Measurements from ENCODE around the gene AKT2. TPM values are rescaled to one million over a fixed set of nuclear protein-coding genes. Genes with fewer than 3 reads are reported as not detected.

Gene AKT2
- total and polyA plus RNA-seq, 5 donors: 94.9 to 131 (median 124) TPM

DNA sequence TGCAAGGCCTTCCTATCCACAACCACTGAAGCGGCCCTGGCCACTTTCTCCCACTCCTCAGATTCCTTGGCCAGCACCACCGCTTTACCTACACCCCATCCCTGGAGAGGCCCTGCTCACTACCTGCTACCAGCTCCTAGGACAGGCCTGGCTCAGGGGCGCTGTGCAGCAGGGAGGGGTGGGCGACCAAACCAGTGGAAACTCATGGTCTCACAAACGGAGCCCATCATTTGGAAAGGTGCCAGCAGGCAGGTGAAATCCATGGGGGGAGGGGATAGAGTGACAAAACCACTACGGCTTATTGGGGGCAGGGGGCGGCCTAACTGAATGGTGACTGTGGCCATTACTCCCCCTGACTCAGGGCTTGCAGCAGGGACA, 35.4 kb upstream of the AKT2 start:
- Histone ChIP-seq H3K4me1 (ENCODE audit: control insufficient read depth, insufficient read depth, low read length) (no peaks in the 10 kb centered on the region), H3K4me3 (ENCODE audit: low read length) (no peak overlapping the region), H3K27me3 (ENCODE audit: control insufficient read depth, insufficient read depth) (no peaks in the 10 kb centered on the region), H3K9me3 (ENCODE audit: control insufficient read depth, low read length) (no peaks in the 10 kb centered on the region), H3K27ac (ENCODE audit: low read length) (no peak overlapping the region)
- no peak for DNase-seq
- intact Hi-C loops (cut with DNase I): no loop called here
- ATAC-seq: no peak
- WGBS: 90% methylated on average over 7 of the region's 7 CpGs

DNA sequence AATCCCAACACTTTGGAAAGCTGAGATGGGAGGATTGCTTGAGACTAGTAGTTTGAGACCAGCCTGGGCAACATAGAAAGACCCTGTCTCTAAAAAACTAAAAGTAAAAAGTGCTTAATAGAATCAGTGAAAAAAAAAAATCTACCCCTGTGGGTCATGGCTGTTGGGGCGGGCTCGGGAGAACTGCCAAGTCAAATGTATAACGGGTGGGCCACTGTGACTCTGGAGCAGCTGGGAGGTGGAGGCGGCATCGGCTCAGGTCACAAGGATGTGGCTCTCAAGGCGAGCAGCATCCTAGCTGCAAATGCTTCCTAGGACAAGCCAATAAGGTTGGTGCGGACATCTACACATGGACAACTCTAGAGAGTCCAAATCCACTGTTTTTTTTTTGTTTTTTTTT, 32.2 kb upstream of the AKT2 start:
- H3K4me1 ChIP-seq (ENCODE audit: control insufficient read depth, insufficient read depth, low read length): no peaks in the 10 kb centered on the region
- no peak overlapping the region for H3K4me3 ChIP-seq (ENCODE audit: low read length)
- ATAC-seq (no peak), DNase-seq (no peak)
- WGBS: 80% methylated on average over 7 of the region's 7 CpGs
- intact Hi-C loops (cut with DNase I): no loop called here
- H3K27ac ChIP-seq (ENCODE audit: low read length): no peak overlapping the region
- H3K27me3 ChIP-seq (ENCODE audit: control insufficient read depth, insufficient read depth): no peaks in the 10 kb centered on the region
- H3K9me3 ChIP-seq (ENCODE audit: control insufficient read depth, low read length): no peaks in the 10 kb centered on the region

DNA sequence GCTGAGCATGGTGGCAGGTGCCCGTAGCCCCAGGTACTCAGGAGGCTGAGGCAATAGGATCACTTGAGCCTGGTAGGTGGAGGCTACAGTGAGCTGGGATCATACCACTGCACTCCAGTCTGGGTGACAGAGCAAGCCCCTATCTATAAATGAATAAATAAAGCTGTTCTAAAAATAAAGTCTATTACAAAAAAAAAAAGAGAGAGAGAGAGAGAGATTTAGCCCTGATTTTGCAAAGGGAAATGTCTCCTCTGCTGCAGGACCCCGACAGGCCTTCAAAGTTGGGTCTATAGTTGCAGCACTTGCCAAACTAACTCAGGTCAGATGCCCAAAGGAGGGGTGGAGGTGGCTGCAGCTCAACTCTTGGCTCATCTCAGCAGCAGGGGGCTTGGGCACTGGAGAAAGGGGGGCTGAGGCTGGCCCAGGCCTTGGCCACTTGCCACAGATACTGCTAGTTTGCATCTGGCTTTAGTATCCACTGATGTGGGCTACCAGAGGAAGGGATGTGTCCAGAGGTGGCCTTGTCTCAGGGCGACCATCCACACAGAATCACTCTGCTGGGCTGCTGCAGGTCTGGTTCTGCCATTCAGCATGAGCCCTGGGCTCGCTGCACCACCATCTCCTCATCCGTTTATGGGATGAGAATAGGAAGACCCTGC, 30.8 kb upstream of the AKT2 start:
- DNase-seq (no peak), ATAC-seq (peak; percentile 7 to 29)
- intact Hi-C loops (cut with DNase I): no loop called here
- Histone ChIP-seq H3K27me3 (ENCODE audit: control insufficient read depth, insufficient read depth) (no peaks in the 10 kb centered on the region), H3K9me3 (ENCODE audit: control insufficient read depth, low read length) (no peaks in the 10 kb centered on the region), H3K4me3 (ENCODE audit: low read length) (no peak overlapping the region), H3K27ac (ENCODE audit: low read length) (no peak overlapping the region), H3K4me1 (ENCODE audit: control insufficient read depth, insufficient read depth, low read length) (no peaks in the 10 kb centered on the region)
- 76% methylated on average over 5 of the region's 5 CpGs for WGBS

DNA sequence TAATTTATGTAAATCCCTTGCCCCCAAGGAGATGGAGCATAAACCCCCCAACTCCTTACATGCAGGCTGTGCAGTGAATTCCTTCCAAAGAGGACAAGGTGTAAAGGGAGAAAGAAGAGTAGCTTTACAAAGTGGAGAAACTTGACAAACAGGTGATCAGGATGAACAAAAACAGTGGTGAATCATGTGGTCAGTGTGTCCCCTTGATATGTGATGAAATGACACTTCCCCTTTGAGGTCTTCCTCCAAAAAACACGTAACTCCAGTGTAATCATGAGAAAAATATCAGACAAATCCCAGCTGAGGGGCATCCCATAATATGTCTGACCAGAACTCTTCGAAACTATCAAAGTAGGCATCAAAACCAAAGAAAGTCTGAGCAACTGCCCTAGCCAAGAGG, 29.5 kb upstream of the AKT2 start:
- Histone ChIP-seq H3K4me1 (ENCODE audit: control insufficient read depth, insufficient read depth, low read length) (no peaks in the 10 kb centered on the region), H3K4me3 (ENCODE audit: low read length) (no peak overlapping the region), H3K27me3 (ENCODE audit: control insufficient read depth, insufficient read depth) (no peaks in the 10 kb centered on the region), H3K27ac (ENCODE audit: low read length) (no peak overlapping the region), H3K9me3 (ENCODE audit: control insufficient read depth, low read length) (no peaks in the 10 kb centered on the region)
- no peak for ATAC-seq
- 77% methylated on average over 2 of the region's 2 CpGs for WGBS
- intact Hi-C loops (cut with DNase I): no loop called here
- DNase-seq: no peak

DNA sequence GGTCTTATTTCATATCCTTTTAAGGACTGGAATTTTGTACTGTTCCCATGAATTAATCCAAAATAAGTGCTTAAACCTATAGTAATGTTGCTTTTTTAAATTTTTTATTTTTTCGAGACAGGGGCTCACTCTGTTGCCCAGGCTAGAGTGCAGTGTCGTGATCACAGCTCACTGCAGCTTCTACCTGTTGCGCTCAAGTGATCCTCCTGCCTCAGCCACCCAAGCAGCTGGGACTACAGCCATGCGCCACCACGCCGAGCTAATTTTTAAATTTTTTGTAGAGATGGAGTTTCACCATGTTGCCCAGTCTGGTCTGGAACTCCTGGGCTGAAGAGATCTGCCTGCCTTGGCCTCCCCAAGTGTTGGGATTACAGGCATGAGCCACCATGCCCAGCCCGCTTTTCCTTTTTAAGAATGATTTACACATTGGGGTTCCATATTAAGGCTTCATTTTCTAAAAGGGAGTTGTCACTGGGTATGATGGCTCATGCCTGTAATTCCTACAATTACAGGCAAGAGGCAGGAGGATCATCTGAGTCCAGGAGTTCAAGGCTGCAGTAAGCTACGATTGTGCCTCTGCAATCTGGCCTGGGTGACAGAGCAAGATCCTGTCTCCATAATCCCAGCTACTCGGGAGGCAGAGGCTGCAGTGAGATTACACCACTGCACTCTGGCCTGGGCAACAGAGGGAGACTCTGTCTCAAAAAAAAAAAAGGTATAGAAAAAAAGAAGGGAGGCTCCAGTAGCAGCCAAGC, 28.3 kb upstream of the AKT2 start:
- H3K27ac ChIP-seq (ENCODE audit: low read length): no peak overlapping the region
- ATAC-seq (no peak), DNase-seq (no peak)
- intact Hi-C loops (cut with DNase I): no loop called here
- 91% methylated on average over 9 of the region's 9 CpGs for WGBS
- H3K4me1 ChIP-seq (ENCODE audit: control insufficient read depth, insufficient read depth, low read length): no peaks in the 10 kb centered on the region
- no peaks in the 10 kb centered on the region for H3K27me3 ChIP-seq (ENCODE audit: control insufficient read depth, insufficient read depth)
- no peaks in the 10 kb centered on the region for H3K9me3 ChIP-seq (ENCODE audit: control insufficient read depth, low read length)
- H3K4me3 ChIP-seq (ENCODE audit: low read length): no peak overlapping the region

DNA sequence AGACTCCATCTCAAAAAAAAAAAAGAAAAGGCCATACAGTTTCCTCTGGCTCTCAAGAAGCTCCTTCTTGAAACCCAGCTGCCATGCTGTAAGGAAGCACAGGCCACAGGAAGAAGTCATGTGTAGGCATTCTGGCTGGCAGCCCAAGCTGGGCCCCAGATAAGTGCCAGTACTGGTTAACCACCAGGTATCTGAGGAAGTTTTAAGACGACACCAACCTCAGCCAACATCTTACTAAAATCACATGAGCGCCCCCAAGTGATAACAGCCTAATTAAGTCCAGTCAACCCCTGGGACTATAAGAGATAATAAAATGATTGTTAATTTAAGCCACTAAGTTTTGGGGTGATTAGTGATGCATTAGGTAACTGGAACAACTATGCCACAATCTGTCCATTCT, 27.4 kb upstream of the AKT2 start:
- Histone ChIP-seq H3K27me3 (ENCODE audit: control insufficient read depth, insufficient read depth) (no peaks in the 10 kb centered on the region), H3K27ac (ENCODE audit: low read length) (no peak overlapping the region)
- intact Hi-C loops (cut with DNase I): no loop called here

DNA sequence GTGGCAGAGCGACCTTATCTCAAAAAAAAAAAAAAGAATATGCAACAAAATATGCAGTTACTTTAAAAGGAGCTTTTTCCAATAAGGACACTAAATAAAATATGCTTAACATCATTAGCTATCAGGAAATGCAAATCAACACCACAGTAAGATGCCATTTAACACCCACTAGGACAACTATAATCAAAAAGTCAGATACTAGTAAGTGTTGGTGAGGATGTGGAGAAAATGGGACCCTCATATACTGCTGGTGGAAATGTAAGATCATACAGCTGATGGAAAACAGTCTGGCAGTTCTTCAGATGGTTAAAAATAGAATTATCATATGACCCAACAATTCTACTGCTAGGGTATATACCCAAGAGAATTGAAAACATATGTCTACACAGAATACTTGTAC, 24.5 kb upstream of the AKT2 start:
- WGBS: 93% methylated on average over 1 of the region's 1 CpG
- H3K27me3 ChIP-seq (ENCODE audit: control insufficient read depth, insufficient read depth): no peaks in the 10 kb centered on the region
- no peaks in the 10 kb centered on the region for H3K9me3 ChIP-seq (ENCODE audit: control insufficient read depth, low read length)
- intact Hi-C loops (cut with DNase I): loop anchor here in 3 of 4 donors (5.0 to 10.0 kb wide), 5 partner anchors 165 to 325 kb away; no protein-coding TSS in a partner anchor
- no peak overlapping the region for H3K27ac ChIP-seq (ENCODE audit: low read length)
- no peak for DNase-seq
- no peak for ATAC-seq
- H3K4me1 ChIP-seq (ENCODE audit: control insufficient read depth, insufficient read depth, low read length): no peaks in the 10 kb centered on the region
- H3K4me3 ChIP-seq (ENCODE audit: low read length): no peak overlapping the region

More for the DNA sequence above, 27.4 kb upstream of the AKT2 start:
- WGBS: 53% methylated on average over 2 of the region's 2 CpGs
- Histone ChIP-seq H3K4me1 (ENCODE audit: control insufficient read depth, insufficient read depth, low read length) (no peaks in the 10 kb centered on the region), H3K4me3 (ENCODE audit: low read length) (no peak overlapping the region), H3K9me3 (ENCODE audit: control insufficient read depth, low read length) (no peaks in the 10 kb centered on the region)
- ATAC-seq (no peak), DNase-seq (no peak)

DNA sequence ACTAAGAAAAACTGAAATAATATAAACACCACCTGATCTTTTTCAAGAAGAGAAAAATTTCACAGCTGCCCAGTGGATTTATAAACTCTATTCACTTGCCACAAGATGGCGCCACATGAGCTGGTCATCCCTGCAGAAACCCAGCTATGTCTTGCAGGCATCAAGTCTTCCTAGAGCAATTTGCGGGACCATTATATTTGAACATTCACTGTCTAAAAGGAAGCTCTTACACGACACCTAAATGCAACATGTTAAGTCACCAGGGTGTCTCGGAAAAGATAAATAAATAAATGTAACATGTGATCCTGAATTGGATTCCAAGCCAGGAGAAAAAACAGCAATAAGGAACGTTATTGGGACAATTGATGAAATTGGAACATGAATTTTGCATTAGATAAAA, 20.3 kb upstream of the AKT2 start:
- no peaks in the 10 kb centered on the region for H3K27me3 ChIP-seq (ENCODE audit: control insufficient read depth, insufficient read depth)
- ATAC-seq: peak; percentile 68 to 77
- WGBS: 8% methylated on average over 5 of the region's 5 CpGs
- DNase-seq: peak; percentile 77 to 85 (median 81)
- H3K4me3 ChIP-seq (ENCODE audit: low read length): no peak overlapping the region
- intact Hi-C loops (cut with DNase I): loop anchor here in 3 of 4 donors (2.0 to 10.0 kb wide), 6 partner anchors 161 to 329 kb away; no protein-coding TSS in a partner anchor
- no peaks in the 10 kb centered on the region for H3K9me3 ChIP-seq (ENCODE audit: control insufficient read depth, low read length)
- no peaks in the 10 kb centered on the region for H3K4me1 ChIP-seq (ENCODE audit: control insufficient read depth, insufficient read depth, low read length)
- H3K27ac ChIP-seq (ENCODE audit: low read length): no peak overlapping the region

DNA sequence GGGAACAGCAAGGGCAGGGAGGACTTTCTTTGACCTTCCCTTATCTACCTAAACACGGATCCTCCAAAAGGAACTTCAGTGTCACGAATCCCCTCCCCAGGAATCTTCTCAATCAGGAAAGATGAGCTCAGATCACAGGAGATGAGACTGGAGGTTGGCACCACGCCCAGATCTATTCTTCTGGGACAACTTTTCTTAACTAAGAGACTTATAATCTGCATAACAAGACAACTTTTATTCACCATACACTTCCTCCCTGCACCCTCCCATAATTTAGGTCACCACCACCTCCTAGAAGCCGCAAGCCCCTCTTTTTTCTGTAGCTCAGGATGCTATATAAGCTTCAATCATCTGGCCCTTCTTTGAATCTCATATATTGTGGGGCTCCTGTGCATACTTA, 19.2 kb upstream of the AKT2 start:
- intact Hi-C loops (cut with DNase I): loop anchor here in 3 of 4 donors (2.0 to 10.0 kb wide), 5 partner anchors 160 to 330 kb away; no protein-coding TSS in a partner anchor
- ATAC-seq (no peak), DNase-seq (no peak)
- Histone ChIP-seq H3K4me3 (ENCODE audit: low read length) (no peak overlapping the region), H3K27me3 (ENCODE audit: control insufficient read depth, insufficient read depth) (no peaks in the 10 kb centered on the region), H3K27ac (ENCODE audit: low read length) (no peak overlapping the region), H3K4me1 (ENCODE audit: control insufficient read depth, insufficient read depth, low read length) (no peaks in the 10 kb centered on the region), H3K9me3 (ENCODE audit: control insufficient read depth, low read length) (no peaks in the 10 kb centered on the region)
- 49% methylated on average over 4 of the region's 4 CpGs for WGBS

DNA sequence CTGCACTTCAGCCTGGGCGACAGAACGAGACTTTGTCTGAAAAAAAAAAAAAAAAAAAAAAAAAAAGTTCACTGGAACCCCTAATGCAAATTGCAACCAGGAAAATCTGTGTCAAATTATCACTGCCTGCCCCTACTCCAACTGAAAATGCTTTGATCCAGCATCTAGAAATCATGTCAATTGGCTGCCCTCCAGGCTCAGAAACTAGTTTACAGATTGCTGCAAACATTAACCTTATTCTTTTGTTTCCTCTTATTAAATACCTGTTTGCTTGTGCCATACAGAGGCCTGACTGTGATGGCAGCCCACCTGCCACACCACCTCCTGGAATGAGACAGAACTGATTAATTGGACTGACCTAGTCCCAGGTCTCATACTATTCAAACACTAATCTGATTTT, 18.6 kb upstream of the AKT2 start:
- DNase-seq (no peak), ATAC-seq (no peak)
- intact Hi-C loops (cut with DNase I): loop anchor here in 3 of 4 donors (2.0 to 10.0 kb wide), 5 partner anchors 159 to 331 kb away; no protein-coding TSS in a partner anchor
- 84% methylated on average over 2 of the region's 2 CpGs for WGBS
- no peaks in the 10 kb centered on the region for H3K27me3 ChIP-seq (ENCODE audit: control insufficient read depth, insufficient read depth)
- no peak overlapping the region for H3K27ac ChIP-seq (ENCODE audit: low read length)
- H3K9me3 ChIP-seq (ENCODE audit: control insufficient read depth, low read length): no peaks in the 10 kb centered on the region
- no peak overlapping the region for H3K4me3 ChIP-seq (ENCODE audit: low read length)
- no peaks in the 10 kb centered on the region for H3K4me1 ChIP-seq (ENCODE audit: control insufficient read depth, insufficient read depth, low read length)

DNA sequence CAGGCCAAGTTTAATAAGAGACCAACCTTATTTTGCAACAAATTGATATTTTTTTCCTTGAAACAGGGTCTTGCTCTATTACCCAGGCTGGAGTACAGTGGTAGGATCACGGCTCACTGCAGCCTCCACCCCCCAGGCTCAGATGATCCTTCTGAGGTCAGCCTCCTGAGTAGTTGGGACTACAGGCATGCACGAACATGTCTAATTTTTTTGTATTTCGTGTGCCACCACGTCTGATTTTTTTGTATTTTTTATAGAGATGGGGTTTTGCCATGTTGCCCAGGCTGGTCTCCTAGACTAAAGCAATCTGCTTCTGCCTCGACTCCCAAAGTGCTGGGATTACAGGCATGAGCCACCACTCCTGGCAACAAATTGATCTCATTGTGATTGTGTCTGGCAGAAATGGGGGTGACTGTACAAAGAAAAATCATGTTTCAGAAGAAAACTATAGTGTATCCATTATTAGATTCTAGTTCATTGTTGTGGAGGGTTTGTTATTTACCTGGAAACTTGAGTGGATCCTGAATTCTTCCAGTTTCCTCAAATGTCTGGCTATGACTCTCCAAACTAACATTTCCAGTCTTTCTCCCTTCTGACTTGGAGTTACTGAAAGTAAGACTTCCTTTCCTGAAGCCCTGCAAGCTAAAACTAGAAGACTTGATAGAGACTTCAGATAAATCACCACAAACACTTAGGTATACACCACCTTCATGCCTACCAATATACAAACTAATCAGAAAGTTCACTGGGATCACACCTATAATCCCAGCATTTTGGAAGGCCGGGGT, 17.3 kb upstream of the AKT2 start:
- Histone ChIP-seq H3K27me3 (ENCODE audit: control insufficient read depth, insufficient read depth) (no peaks in the 10 kb centered on the region), H3K27ac (ENCODE audit: low read length) (no peak overlapping the region), H3K4me1 (ENCODE audit: control insufficient read depth, insufficient read depth, low read length) (no peaks in the 10 kb centered on the region), H3K4me3 (ENCODE audit: low read length) (no peak overlapping the region), H3K9me3 (ENCODE audit: control insufficient read depth, low read length) (no peaks in the 10 kb centered on the region)
- intact Hi-C loops (cut with DNase I): loop anchor here in 3 of 4 donors (10.0 kb wide), 4 partner anchors 158 to 332 kb away; no protein-coding TSS in a partner anchor
- DNase-seq (no peak), ATAC-seq (no peak)
- WGBS: 89% methylated on average over 6 of the region's 6 CpGs
